Karpas-422 (cell line): Measurements from ENCODE around the gene ARID5A. TPM values are rescaled to one million over a fixed set of nuclear protein-coding genes. Genes with fewer than 3 reads are reported as not detected.

Experiments used
- DNase-seq: peaks from one replicate; pipeline ENCODE4 v3.0.0-alpha.2; 2015
- H2AFZ ChIP-seq: fragments of 200-600 bp; sonication (generic); 2 replicates; pipeline ENCODE4 v1.6.1; 2014; ENCODE audit warnings: antibody characterized with exemption, low read length, mixed read lengths
- H3K27ac ChIP-seq: fragments of 200-600 bp; sonication (generic); 2 replicates; pipeline ENCODE4 v1.5.1; 2014; ENCODE audit warnings: mild to moderate bottlenecking, low read length, moderate library complexity
- H3K27me3 ChIP-seq: fragments of 200-600 bp; sonication (generic); 2 replicates; pipeline ENCODE4 v1.6.1; 2014; ENCODE audit warnings: low read length, mixed read lengths
- H3K36me3 ChIP-seq: fragments of 200-600 bp; sonication (generic); 2 replicates; pipeline ENCODE4 v1.6.1; 2014; ENCODE audit warnings: low read length, mixed read lengths; ENCODE audit not compliant: insufficient read depth
- H3K4me1 ChIP-seq: fragments of 200-600 bp; sonication (generic); 2 replicates; pipeline ENCODE4 v1.6.1; 2014; ENCODE audit warnings: mild to moderate bottlenecking, low read length, mixed read lengths
- H3K4me2 ChIP-seq: fragments of 200-600 bp; sonication (generic); 2 replicates; pipeline ENCODE4 v1.6.1; 2014; ENCODE audit warnings: low read length, low read depth, mild to moderate bottlenecking; ENCODE audit not compliant: poor library complexity, severe bottlenecking
- H3K4me3 ChIP-seq: fragments of 200-600 bp; sonication (generic); 2 replicates; pipeline ENCODE4 v1.5.1; 2014; ENCODE audit warnings: mild to moderate bottlenecking, antibody characterized with exemption, low read length, mixed read lengths
- H3K79me2 ChIP-seq: fragments of 200-600 bp; sonication (generic); 2 replicates; pipeline ENCODE4 v1.6.1; 2014; ENCODE audit warnings: mild to moderate bottlenecking, low read length, mixed read lengths
- H3K9ac ChIP-seq: fragments of 200-600 bp; sonication (generic); 2 replicates; pipeline ENCODE4 v1.6.0; 2014; ENCODE audit warnings: low read length
- H3K9me2 ChIP-seq: fragments of 200-600 bp; sonication (generic), shearing (Covaris generic); replicated peaks from 2 replicates; pipeline ENCODE4 v1.6.0; 2014; ENCODE audit warnings: mild to moderate bottlenecking, low read length, moderate library complexity; ENCODE audit not compliant: insufficient read depth
- H3K9me3 ChIP-seq: fragments of 300-700, 200-600 bp; sonication (generic); 2 replicates; pipeline ENCODE4 v1.6.1; 2014; ENCODE audit warnings: low read length, mixed read lengths
- H4K20me1 ChIP-seq: fragments of 200-600 bp; sonication (generic); 2 replicates; pipeline ENCODE4 v1.6.1; 2014; ENCODE audit warnings: mild to moderate bottlenecking, antibody characterized with exemption, low read length, low read depth; ENCODE audit not compliant: insufficient read depth
- total RNA-seq: library from RNA; depleted of rRNA; stranded (reverse); fragments of >200 nt; shearing (Covaris generic); gene quantifications from 2 replicates; pipeline ENCODE4 v1.2.3, GENCODE V29; 2014; ENCODE audit warnings: low replicate concordance

ARID5A gene
- total RNA-seq, 1 experiment from 2014 or later: 1.8 TPM

DNA sequence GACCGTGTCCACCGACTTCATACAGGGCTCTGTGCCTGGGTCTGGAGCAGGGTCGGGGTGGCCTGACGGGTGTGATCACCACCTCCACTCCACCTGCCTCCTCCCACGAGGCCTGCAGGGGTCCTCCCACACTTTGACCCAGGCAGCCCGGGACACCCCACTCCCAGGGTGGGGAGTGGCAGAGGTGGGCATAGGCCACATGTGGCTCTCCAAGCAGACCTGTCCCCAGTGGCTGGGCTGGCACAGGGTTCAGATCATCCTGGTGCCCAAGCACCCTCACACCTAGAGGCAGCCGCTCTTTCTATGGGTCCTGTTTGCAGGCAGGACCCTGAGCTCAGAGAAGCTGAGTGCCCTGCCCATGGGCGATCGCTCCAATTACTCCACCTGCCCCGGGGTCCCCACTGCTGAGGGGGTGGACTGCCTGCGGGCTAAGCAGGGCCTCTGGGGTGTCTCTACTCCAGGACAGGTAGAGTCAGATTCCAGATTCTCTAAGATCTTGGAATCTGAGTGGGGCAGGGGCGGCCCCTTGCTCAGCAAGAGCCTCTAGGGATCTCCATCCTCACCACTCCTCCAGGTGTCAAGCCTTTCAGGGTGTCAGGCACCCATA, 32.8 kb upstream of the ARID5A start:
- no peak overlapping the region for H3K4me2 ChIP-seq

DNA sequence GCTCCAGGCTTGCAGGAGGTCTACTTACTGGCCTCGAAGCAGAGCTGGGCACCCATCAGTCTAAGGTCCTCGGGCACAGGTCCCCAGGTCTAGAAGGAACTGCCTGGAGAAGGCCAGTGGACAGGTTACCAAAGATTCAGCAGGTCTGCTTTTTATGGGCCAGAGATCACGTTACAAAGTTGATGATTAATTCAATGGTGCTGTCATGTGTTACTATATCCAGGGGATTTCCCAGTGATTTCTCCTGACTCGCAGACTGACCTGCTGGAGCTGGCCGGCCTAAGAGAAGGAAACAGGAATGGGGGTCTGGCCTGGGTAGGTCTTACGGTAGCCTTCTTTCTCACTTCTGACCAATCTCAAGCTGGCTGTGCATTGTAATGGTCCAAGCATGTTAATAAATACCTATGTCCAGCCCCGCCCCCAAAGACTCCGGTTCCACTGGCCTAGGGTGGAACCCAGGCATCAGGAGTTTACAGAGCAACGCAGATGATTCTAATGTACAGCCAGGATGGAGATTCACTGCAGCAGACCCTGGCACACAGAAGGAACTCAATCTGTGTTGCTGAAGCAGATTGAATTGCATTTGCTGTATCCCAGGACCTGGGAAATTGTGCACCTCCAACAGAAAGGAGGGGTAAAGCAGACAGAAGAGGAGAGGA, 31.2 kb upstream of the ARID5A start, which contains the start of gene NEURL3:
NEURL3 (minus strand) TSS at position 127 of the 659 bp plus-strand sequence; CDS start at position 56, 71 bp downstream.
- no peaks in the 10 kb centered on the region for H3K9me3 ChIP-seq
- H2AFZ ChIP-seq: no peak within 1 kb of the TSS
- no peaks in the 10 kb centered on the region for H3K9me2 ChIP-seq
- no peaks in the 10 kb centered on the region for H3K79me2 ChIP-seq
- no peaks in the 10 kb centered on the region for H3K27me3 ChIP-seq
- no peak within 1 kb of the TSS for H3K4me2 ChIP-seq
- peaks cover 20% of the 10 kb centered on the region for H3K4me1 ChIP-seq
- H3K27ac ChIP-seq: no peak within 1 kb of the TSS
- no peak within 1 kb of the TSS for H3K9ac ChIP-seq
- no peaks in the 10 kb centered on the region for H3K36me3 ChIP-seq
- DNase-seq: no peak
- H3K4me3 ChIP-seq: no peak within 1 kb of the TSS
- no peaks in the 10 kb centered on the region for H4K20me1 ChIP-seq

More for the DNA sequence above, 32.8 kb upstream of the ARID5A start:
- no peaks in the 10 kb centered on the region for H4K20me1 ChIP-seq
- H3K9ac ChIP-seq: no peak overlapping the region
- H3K27me3 ChIP-seq: no peaks in the 10 kb centered on the region
- H3K4me1 ChIP-seq: peaks cover 9% of the 10 kb centered on the region
- no peak overlapping the region for H3K27ac ChIP-seq
- H3K79me2 ChIP-seq: no peaks in the 10 kb centered on the region
- H3K9me3 ChIP-seq: no peaks in the 10 kb centered on the region
- no peaks in the 10 kb centered on the region for H3K9me2 ChIP-seq
- H3K36me3 ChIP-seq: no peaks in the 10 kb centered on the region
- H3K4me3 ChIP-seq: no peak overlapping the region
- DNase-seq: no peak
- H2AFZ ChIP-seq: no peak overlapping the region

DNA sequence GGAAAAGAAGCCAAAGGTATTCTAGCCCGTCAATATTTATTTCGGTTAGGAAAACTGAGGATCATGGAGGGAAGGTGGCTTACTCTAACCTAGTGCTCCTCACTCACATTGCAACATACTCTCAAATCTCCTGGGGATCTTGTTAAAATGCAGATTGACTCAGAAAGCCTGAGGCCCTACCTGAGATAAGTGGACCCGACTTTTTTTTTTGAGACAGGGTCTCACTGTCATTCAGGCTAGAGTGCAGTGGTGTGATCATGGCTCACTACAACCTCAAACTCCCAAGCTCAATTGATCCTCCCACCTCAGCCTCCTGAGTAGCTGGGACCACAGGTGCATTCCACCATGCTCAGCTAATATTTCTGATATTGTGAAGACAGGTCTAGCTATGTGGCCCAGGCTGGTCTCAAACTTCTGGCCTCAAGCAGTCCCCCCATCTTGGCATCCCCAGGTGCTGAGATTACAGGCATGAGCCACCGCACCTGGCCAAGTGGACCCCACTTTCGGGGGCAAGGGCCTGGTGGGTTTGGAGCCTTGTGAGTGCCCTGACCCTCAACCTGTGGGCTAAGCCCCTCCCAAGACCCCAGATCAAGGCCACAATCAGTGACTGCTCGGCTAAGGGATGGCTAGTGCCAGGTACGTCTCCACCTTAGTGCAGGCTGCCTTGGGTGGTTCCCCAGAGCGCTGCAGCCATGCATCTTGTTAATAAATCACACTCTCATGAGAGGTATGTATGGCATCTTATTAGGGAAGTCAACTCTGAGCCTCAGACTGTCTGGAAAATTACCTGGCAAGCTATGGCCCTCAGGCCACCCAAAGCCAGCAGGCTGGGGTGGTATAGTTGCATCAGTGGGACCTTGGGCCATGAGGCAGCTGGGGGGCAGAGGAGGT, 30.3 kb upstream of the ARID5A start:
- Histone ChIP-seq H3K9ac (no peak overlapping the region), H3K36me3 (no peaks in the 10 kb centered on the region), H3K4me2 (no peak overlapping the region), H3K27ac (no peak overlapping the region), H2AFZ (no peak overlapping the region), H3K4me3 (no peak overlapping the region), H3K4me1 (peaks cover 20% of the 10 kb centered on the region), H3K9me2 (no peaks in the 10 kb centered on the region), H3K79me2 (no peaks in the 10 kb centered on the region), H3K27me3 (no peaks in the 10 kb centered on the region), H3K9me3 (no peaks in the 10 kb centered on the region), H4K20me1 (no peaks in the 10 kb centered on the region)
- DNase-seq: no peak

DNA sequence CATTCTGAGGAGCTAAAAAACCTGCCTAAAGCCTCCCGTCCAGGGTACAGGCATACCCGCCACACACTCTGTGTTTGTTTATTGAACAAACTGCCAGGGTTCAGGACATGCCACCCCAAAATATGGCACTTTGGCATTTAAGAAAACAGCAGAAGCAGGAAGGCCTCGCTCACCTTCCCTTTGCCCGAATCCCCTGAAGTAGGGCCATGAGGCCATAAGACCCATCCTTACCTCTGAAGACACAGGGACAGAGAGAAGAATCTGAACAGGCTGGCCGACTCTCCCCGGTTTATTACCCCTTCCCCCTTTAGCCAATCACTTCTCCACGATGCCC, 29.7 kb upstream of the ARID5A start:
- Histone ChIP-seq H3K27me3 (no peaks in the 10 kb centered on the region), H3K36me3 (no peaks in the 10 kb centered on the region), H3K27ac (no peak overlapping the region), H2AFZ (no peak overlapping the region), H4K20me1 (no peaks in the 10 kb centered on the region), H3K79me2 (no peaks in the 10 kb centered on the region), H3K9me3 (no peaks in the 10 kb centered on the region), H3K9ac (no peak overlapping the region), H3K4me2 (no peak overlapping the region), H3K9me2 (no peaks in the 10 kb centered on the region), H3K4me1 (peaks cover 20% of the 10 kb centered on the region), H3K4me3 (no peak overlapping the region)
- no peak for DNase-seq

DNA sequence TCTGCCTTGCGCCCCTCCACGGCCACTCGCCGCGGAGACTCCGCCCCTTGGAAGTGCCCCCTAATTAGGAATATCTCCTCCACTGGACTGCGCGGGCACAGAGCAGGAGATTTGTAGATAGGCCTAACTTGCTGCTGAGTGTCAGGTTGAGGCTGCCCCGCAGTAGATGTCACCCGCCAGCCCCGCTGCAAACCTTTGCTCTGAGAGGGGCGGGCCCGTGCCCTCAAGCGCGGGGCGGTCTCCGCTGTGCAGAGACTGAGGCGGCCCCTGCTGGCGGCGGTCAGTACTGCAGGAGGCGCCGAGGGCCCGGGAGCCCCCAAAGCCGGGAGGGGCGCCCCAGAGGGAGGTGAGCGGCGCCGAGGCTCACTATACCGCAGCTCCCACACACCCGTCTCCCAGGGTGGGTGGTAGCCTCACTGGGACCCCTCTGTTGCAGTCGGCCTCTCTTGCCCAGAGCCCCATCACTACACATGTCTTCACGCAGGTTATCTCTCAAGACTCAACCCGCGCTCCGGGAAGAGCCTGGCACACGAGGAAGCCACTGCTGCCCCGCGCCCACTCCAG, 28.5 kb upstream of the ARID5A start:
- no peaks in the 10 kb centered on the region for H3K9me2 ChIP-seq
- peaks cover 19% of the 10 kb centered on the region for H3K4me1 ChIP-seq
- H3K36me3 ChIP-seq: no peaks in the 10 kb centered on the region
- H3K9me3 ChIP-seq: no peaks in the 10 kb centered on the region
- H2AFZ ChIP-seq: no peak overlapping the region
- H3K4me2 ChIP-seq: peak overlapping the region; percentile 30
- H3K4me3 ChIP-seq: no peak overlapping the region
- no peak overlapping the region for H3K27ac ChIP-seq
- peak; percentile 92 for DNase-seq
- H3K27me3 ChIP-seq: no peaks in the 10 kb centered on the region
- H3K79me2 ChIP-seq: no peaks in the 10 kb centered on the region
- no peaks in the 10 kb centered on the region for H4K20me1 ChIP-seq
- H3K9ac ChIP-seq: no peak overlapping the region

DNA sequence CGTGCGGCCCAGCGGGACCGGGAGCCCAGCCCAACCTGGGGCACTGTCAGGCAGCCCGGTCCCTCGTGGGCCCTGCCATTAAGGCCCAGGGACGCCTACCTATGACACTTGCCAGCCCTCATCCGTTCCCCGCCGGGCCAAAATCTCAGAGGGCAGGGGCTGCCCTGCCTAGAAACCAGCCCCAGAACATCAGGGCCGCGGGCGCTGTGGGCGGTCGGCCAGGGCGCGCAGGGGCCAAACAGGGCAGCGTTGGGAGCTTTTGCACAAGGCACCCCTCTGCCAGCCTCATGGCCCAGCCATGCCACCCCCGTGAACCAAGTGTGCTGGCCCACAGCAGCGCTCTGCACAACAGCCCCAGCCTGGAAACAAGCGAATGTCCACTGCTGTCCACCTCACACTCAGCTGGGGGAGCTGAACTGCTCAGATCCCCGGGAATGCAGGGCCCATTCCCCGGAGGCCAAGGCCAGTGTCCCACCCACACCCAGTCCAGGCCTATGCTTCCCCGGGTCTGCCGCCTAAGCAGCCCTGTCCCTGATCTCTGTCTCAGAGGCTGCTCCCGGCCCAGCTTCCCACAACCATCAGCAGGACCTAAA, 27.9 kb upstream of the ARID5A start:
- Histone ChIP-seq H3K9me2 (no peaks in the 10 kb centered on the region), H3K4me2 (peak overlapping the region; percentile 30), H4K20me1 (no peaks in the 10 kb centered on the region), H2AFZ (no peak overlapping the region), H3K36me3 (no peaks in the 10 kb centered on the region), H3K79me2 (no peaks in the 10 kb centered on the region), H3K4me3 (peak overlapping the region; percentile 23; the same call in 1 of the 2 replicates), H3K9me3 (no peaks in the 10 kb centered on the region), H3K9ac (no peak overlapping the region), H3K27ac (no peak overlapping the region), H3K4me1 (peaks cover 15% of the 10 kb centered on the region), H3K27me3 (no peaks in the 10 kb centered on the region)
- no peak for DNase-seq

DNA sequence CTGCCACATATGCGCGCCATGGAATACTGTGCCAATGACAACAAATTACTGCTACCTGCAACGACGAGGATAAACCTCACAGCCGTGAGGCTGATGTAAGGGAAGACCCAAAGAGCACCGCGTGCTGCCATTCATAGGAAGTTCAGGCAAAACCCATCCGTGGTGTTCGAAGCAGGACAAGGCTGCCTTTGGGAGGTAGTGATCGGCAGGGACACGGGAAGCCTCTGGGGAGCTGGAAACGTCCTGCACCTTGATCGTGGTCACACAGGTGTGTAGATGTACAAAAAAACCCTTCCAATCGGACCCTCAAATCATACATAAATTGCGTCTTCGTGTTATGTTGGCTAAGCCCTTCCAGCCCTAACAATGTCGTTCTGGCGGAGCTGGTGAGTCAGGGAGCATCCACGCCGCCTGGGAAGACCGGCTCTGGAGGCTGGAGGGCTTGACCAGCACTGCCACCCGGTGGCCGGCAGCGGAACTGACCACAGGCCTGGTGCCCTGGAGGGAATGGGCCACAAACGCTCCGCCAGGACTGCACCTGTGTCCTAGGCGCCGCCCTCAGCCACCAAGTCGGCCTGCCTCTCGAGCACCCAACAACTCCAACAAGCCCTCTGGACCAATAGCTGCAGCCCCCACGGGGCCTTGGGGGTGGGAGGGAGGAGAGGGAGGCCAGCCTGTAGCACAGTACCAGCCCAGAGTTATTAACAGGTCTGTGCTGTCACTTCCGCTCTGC, 27.3 kb upstream of the ARID5A start:
- Histone ChIP-seq H4K20me1 (no peaks in the 10 kb centered on the region), H3K27ac (no peak overlapping the region), H3K79me2 (no peaks in the 10 kb centered on the region), H3K9me2 (no peaks in the 10 kb centered on the region), H3K4me2 (peak overlapping the region; percentile 41), H3K27me3 (no peaks in the 10 kb centered on the region), H3K4me1 (peaks cover 15% of the 10 kb centered on the region), H3K36me3 (no peaks in the 10 kb centered on the region), H2AFZ (peak overlapping the region; percentile 61; the same call in 1 of the 2 replicates), H3K9ac (peak overlapping the region; percentile 12; the same call in 1 of the 2 replicates), H3K4me3 (peak overlapping the region; percentile 23; the same call in 1 of the 2 replicates), H3K9me3 (no peaks in the 10 kb centered on the region)
- DNase-seq: peak; percentile 90
